ENCODE measurements around the gene EYA4.

GRCh38 chr6:133291671-133292070 lies 50.5 kb downstream of the EYA4 start:
- no peak for TF ChIP-seq POLR2AphosphoS5 (IDR thresholded peaks at IDR 0.05; ENCODE audit: low read depth, low read length)
- TF ChIP-seq JUND (IDR thresholded peaks at IDR 0.05), result no peak
- no peak for TF ChIP-seq FOSL2 (IDR thresholded peaks at IDR 0.05; ENCODE audit: borderline replicate concordance, low read depth)
- no peak for TF ChIP-seq SMC3 (IDR thresholded peaks at IDR 0.05; ENCODE audit: low read depth, low read length)
- no peak for TF ChIP-seq IRF3 (IDR thresholded peaks at IDR 0.05; ENCODE audit: low read depth, low read length)
- no peak for TF ChIP-seq RFX5 (IDR thresholded peaks at IDR 0.05; ENCODE audit: low read length)
- TF ChIP-seq CTCF (IDR thresholded peaks at IDR 0.05), result no peak
- no peak for TF ChIP-seq TCF12 (IDR thresholded peaks at IDR 0.05)
- no peak for TF ChIP-seq NFIC (IDR thresholded peaks at IDR 0.05; ENCODE audit: borderline replicate concordance)
- TF ChIP-seq EZH2phosphoT487 (IDR thresholded peaks at IDR 0.05; ENCODE audit: borderline replicate concordance, low read depth), result no peak
- no peak for TF ChIP-seq TAF1 (IDR thresholded peaks at IDR 0.05; ENCODE audit: borderline replicate concordance, low read depth, low read length)
- TF ChIP-seq USF2 (IDR thresholded peaks at IDR 0.05; ENCODE audit: borderline replicate concordance, low read depth, low read length), result no peak
- TF ChIP-seq MAX (IDR thresholded peaks at IDR 0.05; ENCODE audit: low read depth), result no peak
- TF ChIP-seq NRF1 (IDR thresholded peaks at IDR 0.05; ENCODE audit: low read depth, low read length), result no peak
